HCT116 (cell line): ENCODE measurements around the gene XPNPEP3. TPM values are rescaled to one million over a fixed set of nuclear protein-coding genes. Genes with fewer than 3 reads are reported as not detected.

Source experiments
- ATAC-seq: fragments of 200-7000 bp; cut with Tn5 transposase; 2 replicates; pipeline ENCODE4 v1.9.1; 2020; ENCODE audit warnings: mild to moderate bottlenecking, moderate library complexity
- BruUV-seq: library from RNA; stranded (reverse); fragments of 400-500 nt; replicated peaks from 2 replicates; lab custom pipeline; 2021; lab: Mats Ljungman, UMichigan
- CTCF ChIA-PET: fragments of 300-600 bp; sonication (Branson Sonifier 250); formaldehyde crosslinking; loops from one replicate; lab custom pipeline; 2021; ENCODE audit warnings: antibody characterized with exemption; lab: Charles Lee
- POLR2A ChIA-PET: fragments of 300-600, 350-600 bp; sonication (Branson Sonifier 250); formaldehyde crosslinking; loops from one replicate; lab custom pipeline; 2021; ENCODE audit warnings: antibody characterized with exemption; lab: Charles Lee
- RAD21 ChIA-PET, 2 experiments: fragments of 300-600 bp; sonication (Branson Sonifier 250); formaldehyde crosslinking; loops; one replicate each; lab custom pipeline; 2023; ENCODE audit warnings: low total read pairs in 2 of 2; ENCODE audit not compliant: uncharacterized antibody in 2 of 2, unreplicated experiment in 2 of 2, low non-redundant PET in 1 of 2; lab: Charles Lee
- DNase-seq: peaks from one replicate; pipeline ENCODE4 v3.0.0-alpha.2; 2010; ENCODE audit warnings: low read depth, low spot score
- H2AFZ ChIP-seq: fragments of 200-600 bp; shearing (Covaris generic), sonication (generic); 2 replicates; pipeline ENCODE4 v1.6.1; 2017; ENCODE audit warnings: low read depth, mixed run types, mixed read lengths, antibody characterized with exemption, low read length; ENCODE audit not compliant: poor library complexity, severe bottlenecking
- H3K27ac ChIP-seq: 2 replicates; pipeline ENCODE4 v1.5.1; 2012; ENCODE audit warnings: low read depth, low read length
- H3K27me3 ChIP-seq: fragments of 200-600 bp; sonication (generic); 2 replicates; pipeline ENCODE4 v1.6.1; 2016; ENCODE audit warnings: mixed run types, low read length, mixed read lengths; ENCODE audit not compliant: insufficient read depth
- H3K36me3 ChIP-seq, 2 experiments: fragments of 200-500 bp in 1 of 2; fragments of 200-600 bp in 1 of 2; sonication (Bioruptor generic) in 1 of 2; sonication (generic) in 1 of 2; 2 replicates each; pipeline versions ENCODE4 v1.5.1 to v1.6.1; 2014 to 2016; ENCODE audit warnings: low read length in 2 of 2, inconsistent platforms in 1 of 2, mixed read lengths in 1 of 2, mixed run types in 1 of 2; ENCODE audit not compliant: insufficient read depth in 2 of 2, control insufficient read depth in 1 of 2
- H3K4me1 ChIP-seq, 2 experiments: fragments of 200-600 bp in 1 of 2; sonication (generic) in 1 of 2; 2 replicates each; pipeline versions ENCODE4 v1.5.1 to v1.6.1; 2012 to 2017; ENCODE audit warnings: low read length in 2 of 2, inconsistent platforms in 1 of 2, mild to moderate bottlenecking in 1 of 2, mixed read lengths in 1 of 2, mixed run types in 1 of 2, moderate library complexity in 1 of 2; ENCODE audit not compliant: insufficient read depth in 2 of 2, control insufficient read depth in 1 of 2
- H3K4me2 ChIP-seq: fragments of 200-600 bp; sonication (generic); 2 replicates; pipeline ENCODE4 v1.6.1; 2017; ENCODE audit warnings: mixed run types, low read length, mixed read lengths
- H3K4me3 ChIP-seq, 2 experiments: fragments of 200-600 bp in 1 of 2; sonication (generic) in 1 of 2; replicated peaks in 1 of 2; 2 replicates each; pipeline ENCODE4 v1.5.1; 2011 to 2016; ENCODE audit warnings: low read length in 2 of 2, control low read depth in 1 of 2, low read depth in 1 of 2, mild to moderate bottlenecking in 1 of 2, mixed read lengths in 1 of 2, mixed run types in 1 of 2
- H3K79me2 ChIP-seq: fragments of 200-600 bp; sonication (generic); 2 replicates; pipeline ENCODE4 v1.6.1; 2017; ENCODE audit warnings: mild to moderate bottlenecking, mixed run types, low read length, moderate library complexity, mixed read lengths; ENCODE audit not compliant: insufficient read depth
- H3K9ac ChIP-seq: fragments of 200-600 bp; sonication (generic); 2 replicates; pipeline ENCODE4 v1.6.1; 2016; ENCODE audit warnings: low read length, mixed read lengths
- H3K9me2 ChIP-seq: fragments of 200-600 bp; sonication (generic), shearing (Covaris generic); 2 replicates; pipeline ENCODE4 v1.6.1; 2017; ENCODE audit warnings: mixed run types, mild to moderate bottlenecking, moderate library complexity; ENCODE audit not compliant: insufficient read depth
- H3K9me3 ChIP-seq, 2 experiments: fragments of 200-500 bp in 1 of 2; fragments of 200-600 bp in 1 of 2; sonication (Bioruptor generic) in 1 of 2; sonication (generic) in 1 of 2; 2 replicates each; pipeline ENCODE4 v1.6.1; 2014 to 2017; ENCODE audit warnings: low read length in 2 of 2, mixed read lengths in 2 of 2, inconsistent platforms in 1 of 2, low read depth in 1 of 2, mild to moderate bottlenecking in 1 of 2, mixed run types in 1 of 2, moderate library complexity in 1 of 2; ENCODE audit not compliant: control insufficient read depth in 1 of 2, insufficient read depth in 1 of 2
- H4K20me1 ChIP-seq: fragments of 200-600 bp; sonication (generic), shearing (Covaris generic); 2 replicates; pipeline ENCODE4 v1.6.1; 2017; ENCODE audit warnings: mixed run types, mild to moderate bottlenecking, moderate library complexity; ENCODE audit not compliant: insufficient read depth
- CEBPB ChIP-seq: IDR thresholded peaks from 2 replicates; pipeline ENCODE4 v1.6.1; 2012; ENCODE audit warnings: low read depth
- EGR1 ChIP-seq: IDR thresholded peaks from 2 replicates; pipeline ENCODE4 v1.6.1; 2012; ENCODE audit warnings: low read depth
- EZH2phosphoT487 ChIP-seq: fragments of 200-600 bp; IDR thresholded peaks from 2 replicates; pipeline ENCODE4 v1.6.1; 2018; ENCODE audit warnings: antibody characterized with exemption, borderline replicate concordance
- FOSL1 ChIP-seq: IDR thresholded peaks from 2 replicates; pipeline ENCODE4 v1.6.1; 2012; ENCODE audit warnings: low read depth
- RAD21 ChIP-seq: IDR thresholded peaks from 2 replicates; pipeline ENCODE4 v1.6.1; 2012; ENCODE audit warnings: low read depth, mild to moderate bottlenecking
- SP1 ChIP-seq: IDR thresholded peaks from 2 replicates; pipeline ENCODE4 v1.6.1; 2012; ENCODE audit warnings: low read depth
- SRF ChIP-seq: IDR thresholded peaks from 2 replicates; pipeline ENCODE4 v1.6.1; 2012; ENCODE audit warnings: low read depth
- TCF7L2 ChIP-seq: IDR thresholded peaks from 2 replicates; pipeline ENCODE4 v1.7.0; 2011; ENCODE audit warnings: borderline replicate concordance, inconsistent platforms; ENCODE audit not compliant: insufficient read depth, insufficient read length; ENCODE audit errors: extremely low read depth
- YY1 ChIP-seq: IDR thresholded peaks from 2 replicates; pipeline ENCODE4 v1.6.1; 2011; ENCODE audit warnings: low read length, low read depth, moderate library complexity, mild to moderate bottlenecking; ENCODE audit not compliant: insufficient replicate concordance; ENCODE audit errors: extremely low read depth
- ZFX ChIP-seq: fragments of 450-650 bp; IDR thresholded peaks from 2 replicates; pipeline ENCODE4 v1.6.1; 2017
- intact Hi-C: fragments of 100-400 bp; cut with micrococcal nuclease; formaldehyde crosslinking; loops from 2 replicates; pipeline ENCODE4 v1.10.0; 2022
- total RNA-seq: library from RNA; stranded (reverse); gene quantifications from one replicate; pipeline ENCODE4 v1.2.1, GENCODE V29; 2021; ENCODE audit not compliant: unreplicated experiment
- TF ChIP-seq, protein P1 (sequence below): IDR thresholded peaks from 2 replicates; pipeline ENCODE4 v1.6.1; 2011; ENCODE audit warnings: mild to moderate bottlenecking, low read length, moderate library complexity; ENCODE audit not compliant: insufficient replicate concordance; ENCODE audit errors: extremely low read depth

XPNPEP3 gene
- total RNA-seq, 1 experiment from 2014 or later: 29.8 TPM

DNA sequence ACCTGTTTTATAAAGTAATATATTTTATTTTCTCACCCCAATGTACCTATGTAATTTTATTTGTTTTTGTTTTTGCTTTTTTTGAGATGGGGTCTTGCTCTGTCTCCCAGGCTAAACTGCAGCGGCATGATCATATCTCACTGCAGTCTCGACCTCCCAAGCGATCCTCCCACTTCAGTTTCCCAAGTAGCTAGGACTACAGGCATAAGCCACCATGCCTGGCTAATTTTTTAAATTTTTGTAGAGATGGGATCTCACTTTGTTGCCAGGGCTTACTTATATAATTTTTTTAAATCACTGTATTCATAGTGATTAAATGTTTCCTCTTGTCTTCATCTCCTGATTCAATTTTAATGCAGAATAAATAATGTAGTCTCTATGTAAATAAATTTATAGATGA is 18.2 kb downstream of the XPNPEP3 start:
- Histone ChIP-seq H3K9me2 (no peaks in the 10 kb centered on the region), H3K4me1 (no peaks in the 10 kb centered on the region), H3K4me3 (no peak overlapping the region), H3K4me2 (no peak overlapping the region), H3K27ac (no peak overlapping the region), H3K27me3 (no peaks in the 10 kb centered on the region), H4K20me1 (no peaks in the 10 kb centered on the region), H2AFZ (no peak overlapping the region), H3K9me3 (no peaks in the 10 kb centered on the region), H3K79me2 (no peaks in the 10 kb centered on the region), H3K36me3 (peaks cover 4 to 9% of the 10 kb centered on the region in 2 experiments; a peak in 3 of 4 replicates), H3K9ac (no peak overlapping the region)
- POLR2A ChIA-PET: interaction anchor here (0.6 kb wide), 1 partner anchor 533 kb away, joined by 3 read pairs; no protein-coding TSS in a partner anchor
- TF ChIP-seq RAD21 (no peak), CEBPB (no peak), ZFX (no peak), FOSL1 (no peak), SRF (no peak), YY1 (no peak), TCF7L2 (no peak)
- TF ChIP-seq, protein P1, sequence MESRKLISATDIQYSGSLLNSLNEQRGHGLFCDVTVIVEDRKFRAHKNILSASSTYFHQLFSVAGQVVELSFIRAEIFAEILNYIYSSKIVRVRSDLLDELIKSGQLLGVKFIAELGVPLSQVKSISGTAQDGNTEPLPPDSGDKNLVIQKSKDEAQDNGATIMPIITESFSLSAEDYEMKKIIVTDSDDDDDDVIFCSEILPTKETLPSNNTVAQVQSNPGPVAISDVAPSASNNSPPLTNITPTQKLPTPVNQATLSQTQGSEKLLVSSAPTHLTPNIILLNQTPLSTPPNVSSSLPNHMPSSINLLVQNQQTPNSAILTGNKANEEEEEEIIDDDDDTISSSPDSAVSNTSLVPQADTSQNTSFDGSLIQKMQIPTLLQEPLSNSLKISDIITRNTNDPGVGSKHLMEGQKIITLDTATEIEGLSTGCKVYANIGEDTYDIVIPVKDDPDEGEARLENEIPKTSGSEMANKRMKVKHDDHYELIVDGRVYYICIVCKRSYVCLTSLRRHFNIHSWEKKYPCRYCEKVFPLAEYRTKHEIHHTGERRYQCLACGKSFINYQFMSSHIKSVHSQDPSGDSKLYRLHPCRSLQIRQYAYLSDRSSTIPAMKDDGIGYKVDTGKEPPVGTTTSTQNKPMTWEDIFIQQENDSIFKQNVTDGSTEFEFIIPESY: no peak
- ATAC-seq (no peak), DNase-seq (no peak)
- no TSS peak for BruUV-seq
- intact Hi-C loops: no loop called here
- CTCF ChIA-PET: no interaction called here
- RAD21 ChIA-PET: no interaction called here

DNA sequence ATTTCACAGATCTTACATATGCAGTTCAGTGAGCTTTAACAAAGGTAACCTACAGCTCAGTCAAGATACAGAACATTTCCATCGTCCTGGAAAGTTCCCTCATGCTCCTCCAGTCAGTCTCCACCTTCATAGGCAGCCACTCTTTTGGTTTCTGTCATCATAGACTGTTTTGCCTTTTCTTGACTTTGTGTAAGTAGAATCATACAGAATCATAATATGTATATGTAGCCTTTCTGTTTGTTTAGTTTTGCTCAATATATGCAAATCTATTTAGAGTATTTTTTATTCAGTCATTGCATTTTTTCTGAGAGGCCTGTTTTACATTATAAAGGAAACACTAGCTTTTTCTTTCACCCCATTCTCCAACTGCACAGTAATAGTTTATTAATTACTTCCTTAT is 20.0 kb downstream of the XPNPEP3 start:
- H3K9me3 ChIP-seq: no peaks in the 10 kb centered on the region
- no peak overlapping the region for H2AFZ ChIP-seq
- no TSS peak for BruUV-seq
- no peak overlapping the region for H3K4me2 ChIP-seq
- POLR2A ChIA-PET: no interaction called here
- CTCF ChIA-PET: no interaction called here
- TF ChIP-seq SP1 (no peak), CEBPB (no peak), EGR1 (no peak), EZH2phosphoT487 (no peak)
- TF ChIP-seq, all 23 proteins: peak for 0
- H3K79me2 ChIP-seq: no peaks in the 10 kb centered on the region
- no peak overlapping the region for H3K27ac ChIP-seq
- no peaks in the 10 kb centered on the region for H4K20me1 ChIP-seq
- no peak for ATAC-seq
- H3K27me3 ChIP-seq: no peaks in the 10 kb centered on the region
- H3K4me1 ChIP-seq: no peaks in the 10 kb centered on the region
- RAD21 ChIA-PET: no interaction called here
- H3K36me3 ChIP-seq: peaks cover 0 to 6% of the 10 kb centered on the region in 2 experiments; a peak in 2 of 4 replicates
- no peaks in the 10 kb centered on the region for H3K9me2 ChIP-seq
- intact Hi-C loops: no loop called here
- no peak overlapping the region for H3K9ac ChIP-seq
- no peak for DNase-seq
- no peak overlapping the region for H3K4me3 ChIP-seq
